ENCODE results near the gene NDRG4. TPM values are rescaled to one million over a fixed set of nuclear protein-coding genes. Genes with fewer than 3 reads are reported as not detected.

Gene NDRG4

GRCh38 chr16:58543685-58544084 lies 43.7 kb downstream of the NDRG4 start:
- H3K9me3 ChIP-seq (replicated peaks; ENCODE audit: low read length): no peaks in the 10 kb centered on the region
- H3K4me3 ChIP-seq (ENCODE audit: low read length): no peak overlapping the region
- no peak overlapping the region for H3K9ac ChIP-seq (ENCODE audit: low read depth, low read length)
- H3K27me3 ChIP-seq (ENCODE audit: control insufficient read depth, insufficient read depth, low read length): no peaks in the 10 kb centered on the region
- H3K4me2 ChIP-seq (ENCODE audit: low read length): no peak overlapping the region
- H3K36me3 ChIP-seq (ENCODE audit: insufficient read depth, low read length): peaks cover 90% of the 10 kb centered on the region
- H3K4me1 ChIP-seq (ENCODE audit: control insufficient read depth, insufficient read depth, low read length): peaks cover 5% of the 10 kb centered on the region

GRCh38 chr16:58548378-58548777 lies 48.4 kb downstream of the NDRG4 start:
- Histone ChIP-seq H3K9ac (ENCODE audit: low read depth, low read length) (no peak overlapping the region), H3K4me1 (ENCODE audit: control insufficient read depth, insufficient read depth, low read length) (peaks cover 5% of the 10 kb centered on the region), H3K36me3 (ENCODE audit: insufficient read depth, low read length) (peaks cover 77% of the 10 kb centered on the region), H3K27me3 (ENCODE audit: control insufficient read depth, insufficient read depth, low read length) (no peaks in the 10 kb centered on the region), H3K9me3 (replicated peaks; ENCODE audit: low read length) (no peaks in the 10 kb centered on the region), H3K4me3 (ENCODE audit: low read length) (no peak overlapping the region), H3K4me2 (ENCODE audit: low read length) (no peak overlapping the region)

- H3K9me3 ChIP-seq (replicated peaks; ENCODE audit: low read length): no peaks in the 10 kb centered on the region
- peaks cover 5% of the 10 kb centered on the region for H3K4me1 ChIP-seq (ENCODE audit: control insufficient read depth, insufficient read depth, low read length)
- no peaks in the 10 kb centered on the region for H3K27me3 ChIP-seq (ENCODE audit: control insufficient read depth, insufficient read depth, low read length)
- no peak overlapping the region for H3K4me3 ChIP-seq (ENCODE audit: low read length)
- H3K9ac ChIP-seq (ENCODE audit: low read depth, low read length): no peak overlapping the region
- peaks cover 73% of the 10 kb centered on the region for H3K36me3 ChIP-seq (ENCODE audit: insufficient read depth, low read length)
- H3K4me2 ChIP-seq (ENCODE audit: low read length): no peak overlapping the region
These were observed 51.6 kb downstream of the NDRG4 start for GRCh38 chr16:58551496-58551895.

- Histone ChIP-seq H3K9ac (ENCODE audit: low read depth, low read length) (no peak overlapping the region), H3K4me2 (ENCODE audit: low read length) (no peak overlapping the region), H3K27me3 (ENCODE audit: control insufficient read depth, insufficient read depth, low read length) (no peaks in the 10 kb centered on the region), H3K36me3 (ENCODE audit: insufficient read depth, low read length) (peaks cover 77% of the 10 kb centered on the region), H3K9me3 (replicated peaks; ENCODE audit: low read length) (no peaks in the 10 kb centered on the region), H3K4me1 (ENCODE audit: control insufficient read depth, insufficient read depth, low read length) (no peaks in the 10 kb centered on the region), H3K4me3 (ENCODE audit: low read length) (no peak overlapping the region)
These were observed 56.7 kb downstream of the NDRG4 start for GRCh38 chr16:58556678-58557077.

Small RNAs within 50 kb of the gene (small RNA-seq; reads per million reads assigned to genes)
- gene RNU6-103P (not detected), gene SNORA46 (801 reads per million, percentile 99 among the genes with 10 or more reads in this experiment), gene SNORA50A (not detected)

Measured in skeletal muscle satellite cell (primary cell).